Activated effector memory CD4-positive, alpha-beta T cell treated with anti-CD3 and anti-CD28 coated beads, Interleukin-2, amount 50 U/mL, for 16 hours (primary cell): ENCODE data around the gene GNAS.
A peak's percentile ranks its signal among the peaks of the same experiment; 100 is the strongest.

Experiments
- DNase-seq: peaks from one replicate; pipeline ENCODE4 v3.0.0-alpha.2; 2020

Gene GNAS

GRCh38 chr20:58854638-58855471, 2.3 kb downstream of the GNAS start:
- no peak for DNase-seq

- DNase-seq = no peak
These were observed 3.2 kb downstream of the GNAS start for GRCh38 chr20:58855506-58856389.

- DNase-seq = no peak
These were observed 10.7 kb downstream of the GNAS start for GRCh38 chr20:58863044-58863790.

DNA sequence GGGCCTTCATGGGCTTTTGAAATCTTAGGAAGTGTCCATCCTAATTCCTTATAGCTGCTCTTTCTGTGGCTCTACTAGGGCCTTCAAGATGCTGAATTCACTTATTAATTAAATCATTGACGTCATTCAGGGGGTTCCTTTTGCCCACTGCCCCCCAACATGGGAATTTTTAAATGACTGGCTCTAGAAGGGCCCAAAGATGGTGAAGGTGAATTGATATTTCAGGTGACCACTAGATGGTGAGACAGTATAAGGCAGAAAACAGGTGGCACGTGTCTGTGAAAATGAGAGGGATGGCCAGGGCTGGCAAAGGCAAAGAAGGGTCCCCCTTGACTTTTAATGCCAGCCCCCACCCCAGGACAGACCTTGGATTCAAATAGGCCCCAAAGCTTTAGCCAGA, 11.8 kb downstream of the GNAS start:
- DNase-seq = no peak

GRCh38 chr20:58865843-58866242, 13.3 kb downstream of the GNAS start:
- no peak for DNase-seq

GRCh38 chr20:58867211-58867610, 14.7 kb downstream of the GNAS start:
- DNase-seq = no peak

DNA sequence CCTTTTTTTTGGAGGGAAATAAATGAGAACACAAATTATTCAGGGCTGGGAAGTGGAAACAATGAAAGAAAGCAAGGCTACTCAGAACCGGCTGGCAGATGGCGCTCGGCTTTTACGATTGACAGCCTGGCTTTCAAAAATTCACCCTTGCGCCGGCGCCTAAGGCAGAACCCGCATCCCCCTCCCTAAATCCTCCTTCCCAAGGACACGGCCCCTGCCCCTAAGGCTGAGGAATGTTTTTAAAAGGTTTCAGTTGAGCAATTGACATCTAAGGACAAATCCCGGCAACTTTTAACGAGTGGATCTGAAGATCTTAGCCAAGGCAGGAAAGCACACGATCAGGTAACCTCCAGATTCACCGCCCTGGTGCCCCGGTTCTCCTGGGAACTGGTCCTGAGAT, 16.3 kb downstream of the GNAS start:
- no peak for DNase-seq

DNA sequence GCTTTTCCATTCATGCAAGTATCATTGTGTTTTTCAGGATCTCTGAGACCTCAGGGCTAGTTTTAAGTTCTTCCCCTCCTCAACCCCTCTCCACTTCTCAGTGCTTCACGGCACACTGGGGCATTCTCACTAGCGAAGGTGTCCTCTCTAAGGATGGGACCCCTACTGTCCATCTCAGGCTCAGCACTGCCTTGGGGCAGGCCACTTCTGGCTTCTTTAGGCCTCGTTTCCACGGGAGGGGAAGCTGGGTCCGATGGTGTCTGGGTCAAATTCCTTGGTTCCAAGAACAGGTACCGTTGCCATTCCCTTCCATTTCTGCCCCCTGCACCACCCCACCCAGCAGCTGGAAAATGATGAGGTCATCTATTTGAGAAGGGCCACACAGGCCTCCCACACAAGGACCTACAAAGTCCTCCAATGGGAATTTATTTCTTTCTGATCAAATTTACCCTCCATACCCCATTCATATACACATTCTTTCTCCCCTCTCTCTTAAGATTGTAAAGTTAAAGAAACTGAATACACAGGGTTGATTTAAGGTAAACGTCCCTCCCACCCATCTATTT, 17.2 kb downstream of the GNAS start:
- DNase-seq = no peak

DNA sequence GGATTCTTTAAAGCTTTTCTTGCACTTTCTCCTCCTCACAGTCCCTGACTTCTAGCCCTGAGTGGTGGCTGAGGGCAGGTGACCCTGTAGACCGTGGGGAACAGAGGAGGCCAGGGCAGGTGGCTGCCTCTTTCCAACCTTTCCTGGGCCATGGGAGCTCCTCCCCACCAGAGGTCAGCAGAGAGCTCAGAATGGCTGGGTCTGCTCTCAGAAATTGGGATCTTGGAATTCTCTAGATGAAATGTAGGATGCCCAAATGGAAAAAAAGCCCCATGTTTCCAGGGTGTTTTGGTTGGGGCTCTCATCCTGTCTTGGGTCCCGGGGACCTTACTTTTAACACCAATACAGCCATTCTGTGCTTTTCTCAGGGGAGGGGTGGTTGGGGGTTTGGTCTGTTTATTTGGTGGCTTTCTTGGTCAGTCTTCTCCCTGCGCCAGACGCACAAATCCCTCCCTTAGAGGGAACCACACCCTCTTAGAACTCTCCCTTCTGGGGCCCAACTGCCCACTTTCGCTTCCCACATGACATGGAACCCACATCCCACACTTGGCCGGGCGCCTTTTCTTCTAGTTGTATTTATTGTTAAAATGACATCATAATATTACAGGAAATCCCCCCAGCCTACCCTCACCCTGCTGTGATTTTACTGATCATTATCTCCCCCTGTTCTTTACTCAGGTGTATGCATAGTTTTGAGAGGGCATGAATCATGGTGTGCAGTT, 17.9 kb downstream of the GNAS start:
- DNase-seq = peak; percentile 83

DNA sequence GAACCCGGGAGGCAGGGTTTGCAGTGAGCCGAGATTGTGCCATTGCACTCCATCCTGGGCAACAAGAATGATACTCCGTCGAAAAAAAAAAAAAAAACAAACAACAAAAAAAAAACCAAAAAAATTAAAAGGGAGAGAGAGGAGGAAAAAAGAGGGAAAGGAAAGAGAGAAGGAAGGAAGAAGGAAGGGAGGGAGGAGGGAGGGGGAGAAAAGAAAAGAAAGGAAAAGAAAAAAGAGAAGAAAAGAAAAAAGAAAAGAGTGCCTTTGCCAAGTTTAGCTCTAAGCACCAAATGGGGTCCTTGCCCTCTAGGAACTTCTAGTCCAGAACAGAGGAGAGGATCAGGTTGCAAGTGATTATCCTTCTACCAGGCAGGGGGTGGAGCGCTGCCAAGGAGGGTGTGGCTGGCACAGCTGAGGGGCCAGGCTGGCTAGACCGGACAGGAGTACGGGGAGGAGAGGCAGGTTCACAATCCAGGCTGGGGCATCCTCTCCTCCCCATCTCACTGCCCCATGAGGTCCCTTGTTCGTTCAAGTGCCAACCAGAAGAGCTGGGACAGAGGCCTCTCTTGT, 19.1 kb downstream of the GNAS start:
- no peak for DNase-seq

- DNase-seq = no peak
These were observed 22.0 kb downstream of the GNAS start for GRCh38 chr20:58874469-58874868.

DNA sequence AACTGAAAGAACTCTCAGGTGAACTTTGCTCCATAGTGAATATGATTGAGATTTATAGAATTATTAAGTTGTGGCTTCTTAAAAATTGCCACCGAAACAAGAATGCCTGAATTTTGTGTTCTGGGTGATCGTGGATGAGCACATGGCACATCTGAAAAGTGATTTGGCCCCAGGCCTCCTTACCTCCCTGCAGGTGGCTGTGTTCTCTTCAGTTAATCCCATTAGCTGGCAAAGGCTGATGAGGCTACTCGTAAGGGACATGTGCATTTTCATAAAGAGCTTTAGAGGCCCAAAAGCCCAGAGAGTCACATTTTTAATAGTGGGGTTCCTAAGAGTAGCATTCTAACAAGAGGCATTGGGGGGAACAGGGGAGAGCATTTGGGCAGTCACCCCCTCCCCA, 22.6 kb downstream of the GNAS start:
- DNase-seq = no peak

- no peak for DNase-seq
These were observed 23.1 kb downstream of the GNAS start for GRCh38 chr20:58875541-58876134.

GRCh38 chr20:58876437-58876836, 23.9 kb downstream of the GNAS start:
- DNase-seq = no peak

DNA sequence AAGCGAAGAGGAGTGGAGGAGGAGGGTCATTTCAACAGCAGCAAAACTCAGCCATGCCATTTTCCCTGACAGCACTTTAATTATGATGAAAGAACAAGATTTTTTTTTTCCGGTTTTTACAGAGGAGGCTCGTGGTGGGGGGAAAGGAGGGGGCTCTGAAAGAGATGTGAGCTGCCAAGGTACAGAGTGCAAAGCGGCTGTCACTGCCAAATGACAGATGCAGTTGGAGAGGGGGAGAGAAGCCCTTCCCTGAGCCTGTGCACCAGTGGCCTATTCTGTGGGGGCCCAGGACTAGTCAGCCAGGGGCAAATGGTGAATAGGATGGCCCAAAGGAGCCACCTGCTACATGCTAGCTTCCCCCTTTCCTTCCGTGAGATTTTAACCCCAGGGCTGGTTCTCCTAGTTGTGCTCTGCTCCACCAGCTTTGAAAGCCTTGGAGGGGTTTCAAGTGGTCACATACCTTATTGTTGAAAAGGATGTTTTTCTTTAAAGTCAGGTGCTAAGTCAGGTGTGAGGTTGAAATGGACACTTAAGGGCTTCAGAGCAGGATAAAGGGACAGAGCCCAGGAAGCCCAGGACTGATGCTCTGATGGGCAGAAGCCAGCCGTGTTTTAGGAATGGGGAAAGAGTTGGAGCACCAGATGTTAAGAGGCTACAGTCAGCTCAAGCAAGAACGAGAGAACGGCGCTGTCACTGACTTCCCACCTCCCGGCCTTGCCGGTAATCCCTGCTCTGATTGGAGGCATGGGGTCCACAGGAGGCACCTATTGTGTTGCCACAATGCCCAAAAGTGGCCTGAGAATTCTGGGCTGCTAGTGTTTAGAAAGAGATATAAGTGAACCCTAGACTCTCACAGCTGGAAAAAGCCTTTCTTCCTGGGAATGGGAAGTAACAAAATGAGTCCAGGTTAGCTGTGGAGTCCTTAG, 24.8 kb downstream of the GNAS start:
- no peak for DNase-seq

GRCh38 chr20:58877976-58878360, 25.5 kb downstream of the GNAS start:
- DNase-seq = no peak

DNA sequence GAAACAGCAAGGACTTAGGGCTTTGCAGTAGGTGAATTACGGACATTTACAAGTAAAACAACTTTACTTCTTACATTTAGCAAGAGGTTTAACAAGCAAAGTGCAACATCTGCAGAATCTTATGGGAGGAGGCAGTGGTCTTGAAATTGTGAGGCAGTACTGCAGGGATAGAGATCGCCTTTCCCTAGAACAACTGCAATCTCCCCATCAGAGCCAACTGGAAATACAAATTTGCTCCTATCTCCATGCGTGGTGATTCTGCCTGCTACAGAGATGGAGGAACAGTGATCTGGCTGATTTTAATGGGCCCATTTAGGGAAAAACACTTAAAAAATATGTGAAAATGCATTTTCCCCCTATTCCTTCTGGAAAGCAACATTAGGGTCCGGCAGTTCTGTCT, 25.9 kb downstream of the GNAS start:
- no peak for DNase-seq

GRCh38 chr20:58880441-58880840, 27.9 kb downstream of the GNAS start:
- no peak for DNase-seq

DNA sequence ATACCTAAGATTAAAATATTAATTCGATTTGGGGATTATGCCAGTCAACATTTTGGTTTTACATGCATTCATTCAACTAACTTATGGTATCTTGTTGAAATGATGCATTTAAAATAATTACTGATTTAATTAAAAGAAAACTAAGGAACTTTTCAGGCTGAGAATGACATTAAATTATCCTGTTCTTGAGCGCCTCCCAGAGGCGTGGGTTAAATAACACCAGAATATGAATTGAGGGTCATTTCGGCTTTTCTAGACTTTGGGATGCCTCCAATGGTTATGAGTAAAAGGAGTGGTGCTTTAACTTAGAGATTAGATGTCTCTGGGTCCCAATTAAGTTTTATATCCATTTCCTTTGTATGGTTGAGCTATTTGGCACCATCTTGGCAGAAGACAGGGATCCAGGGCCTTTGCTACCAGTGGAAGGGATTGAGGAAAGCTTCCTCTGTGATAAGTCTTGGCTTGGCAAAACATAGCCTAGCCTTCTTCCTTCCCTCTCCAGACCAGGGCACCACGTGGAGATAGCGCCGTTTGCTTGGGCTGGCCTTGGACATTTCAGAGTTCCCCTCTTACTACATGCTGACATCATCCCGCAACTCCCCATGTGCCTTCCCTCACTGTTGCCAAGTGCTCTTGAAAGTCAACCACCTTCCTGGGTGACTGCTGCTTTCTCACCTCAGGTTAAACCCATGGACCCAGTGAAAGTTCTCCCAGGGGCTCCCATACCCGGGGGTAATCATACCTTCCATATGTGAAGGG, 28.7 kb downstream of the GNAS start:
- no peak for DNase-seq

- DNase-seq = no peak
These were observed 30.2 kb downstream of the GNAS start for GRCh38 chr20:58882704-58883089.
